HG02885 (cell line): ENCODE results near the gene PPP1R14B.

Source experiments
- ATAC-seq: cut with Tn5 transposase; IDR thresholded peaks from one replicate; pipeline ENCODE4 v1.9.1; 2021; ENCODE audit warnings: mild to moderate bottlenecking; ENCODE audit not compliant: unreplicated experiment, poor library complexity

PPP1R14B gene

GRCh38 chr11:64262271-64263002 lies 15.7 kb upstream of the PPP1R14B start:
- ATAC-seq: no peak

- no peak for ATAC-seq
These were observed 14.9 kb upstream of the PPP1R14B start for GRCh38 chr11:64261556-64262080.

- no peak for ATAC-seq
These were observed 13.5 kb upstream of the PPP1R14B start for GRCh38 chr11:64260147-64260708.

GRCh38 chr11:64259533-64260067 lies 12.9 kb upstream of the PPP1R14B start:
- ATAC-seq: no peak

- ATAC-seq: no peak
These were observed 12.3 kb upstream of the PPP1R14B start for GRCh38 chr11:64258946-64259532.

GRCh38 chr11:64258356-64258755 lies 11.6 kb upstream of the PPP1R14B start:
- no peak for ATAC-seq

GRCh38 chr11:64256300-64256699 lies 9.6 kb upstream of the PPP1R14B start:
- ATAC-seq: no peak

- no peak for ATAC-seq
These were observed 8.7 kb upstream of the PPP1R14B start for GRCh38 chr11:64255135-64256128.

- ATAC-seq: no peak
These were observed 7.6 kb upstream of the PPP1R14B start for GRCh38 chr11:64254326-64254725.

GRCh38 chr11:64253481-64253880 lies 6.7 kb upstream of the PPP1R14B start:
- no peak for ATAC-seq

- ATAC-seq: no peak
These were observed 6.3 kb upstream of the PPP1R14B start for GRCh38 chr11:64253043-64253442.

GRCh38 chr11:64252003-64252872 lies 5.5 kb upstream of the PPP1R14B start:
- ATAC-seq: no peak

- ATAC-seq: no peak
These were observed 4.9 kb upstream of the PPP1R14B start for GRCh38 chr11:64251753-64252002.

GRCh38 chr11:64251016-64251752 lies 4.4 kb upstream of the PPP1R14B start, which contains the start of gene PLCB3:
PLCB3 (plus strand) TSS chr11:64251530; CDS start chr11:64251650, 120 bp downstream.
- peak; percentile 58 for ATAC-seq

- no peak for ATAC-seq
These were observed 3.8 kb upstream of the PPP1R14B start for GRCh38 chr11:64250415-64251015.

GRCh38 chr11:64249563-64250414 lies 3.0 kb upstream of the PPP1R14B start:
- no peak for ATAC-seq

- ATAC-seq: no peak
These were observed 2.3 kb upstream of the PPP1R14B start for GRCh38 chr11:64249038-64249437.
